Measurements from ENCODE around the gene ALDH1L1. TPM values are rescaled to one million over a fixed set of nuclear protein-coding genes. Genes with fewer than 3 reads are reported as not detected.
"Not testable (repeated sequence)": the region's sequence is repeated elsewhere in the genome, so short reads cannot be mapped to it uniquely, and the experiment has no call there.

Gene ALDH1L1
- total RNA-seq, 1 donor from 2014 or later, result not detected

DNA sequence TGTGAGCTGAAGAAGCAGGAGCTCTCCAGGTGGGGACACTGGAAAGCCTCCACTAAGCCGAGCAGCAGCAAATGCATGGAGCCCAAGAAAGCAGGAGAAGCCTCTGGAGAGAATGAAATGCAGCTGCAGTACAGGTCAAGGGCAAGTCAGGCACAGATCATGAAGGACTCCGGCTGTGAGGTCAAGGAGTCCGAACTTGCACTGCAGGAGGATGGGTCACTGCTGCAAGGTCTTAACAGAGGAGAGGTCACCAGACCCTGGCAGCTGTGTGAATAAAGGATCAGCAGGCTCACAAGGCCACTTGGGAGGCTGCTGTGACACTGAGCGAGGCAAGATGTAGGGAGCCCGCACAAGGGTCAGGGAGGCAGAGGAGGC is 71.7 kb downstream of the ALDH1L1 start:
- no peak for DNase-seq (ENCODE audit: low read depth)

DNA sequence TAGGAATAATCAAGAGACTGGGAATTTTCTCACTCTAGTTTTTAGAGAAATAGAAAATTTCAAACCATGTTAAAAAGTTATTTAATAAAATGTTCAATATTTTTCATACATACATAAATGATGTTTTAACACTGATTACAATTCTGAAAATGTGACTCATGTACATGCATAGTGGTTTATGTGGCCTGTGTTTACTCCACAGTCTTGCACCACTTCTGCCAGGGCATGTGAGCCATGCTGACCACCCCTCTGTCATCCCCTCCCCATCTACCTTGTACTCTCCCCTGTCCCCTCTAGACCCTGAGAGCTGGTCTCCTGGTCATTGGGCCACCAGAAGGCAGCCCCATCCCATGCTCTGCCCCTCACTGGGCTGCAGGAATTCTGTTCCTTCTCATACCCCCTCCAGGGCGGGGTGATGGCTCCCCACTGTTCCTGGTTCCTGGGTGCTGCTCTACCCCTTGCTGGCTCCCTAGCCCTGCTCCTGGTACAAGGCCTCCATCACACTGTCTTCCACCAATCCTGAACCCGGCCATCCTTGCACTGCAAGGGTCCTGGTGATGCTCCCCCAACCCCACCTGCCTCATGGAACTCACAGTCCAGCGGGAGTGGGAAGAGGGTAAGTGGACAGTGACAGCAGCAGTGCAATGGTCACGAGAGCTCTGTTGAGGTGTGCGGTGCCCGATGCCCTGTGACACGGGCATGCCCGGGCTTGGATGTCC is 72.3 kb downstream of the ALDH1L1 start:
- peak; percentile 32 for DNase-seq (ENCODE audit: low read depth)

DNA sequence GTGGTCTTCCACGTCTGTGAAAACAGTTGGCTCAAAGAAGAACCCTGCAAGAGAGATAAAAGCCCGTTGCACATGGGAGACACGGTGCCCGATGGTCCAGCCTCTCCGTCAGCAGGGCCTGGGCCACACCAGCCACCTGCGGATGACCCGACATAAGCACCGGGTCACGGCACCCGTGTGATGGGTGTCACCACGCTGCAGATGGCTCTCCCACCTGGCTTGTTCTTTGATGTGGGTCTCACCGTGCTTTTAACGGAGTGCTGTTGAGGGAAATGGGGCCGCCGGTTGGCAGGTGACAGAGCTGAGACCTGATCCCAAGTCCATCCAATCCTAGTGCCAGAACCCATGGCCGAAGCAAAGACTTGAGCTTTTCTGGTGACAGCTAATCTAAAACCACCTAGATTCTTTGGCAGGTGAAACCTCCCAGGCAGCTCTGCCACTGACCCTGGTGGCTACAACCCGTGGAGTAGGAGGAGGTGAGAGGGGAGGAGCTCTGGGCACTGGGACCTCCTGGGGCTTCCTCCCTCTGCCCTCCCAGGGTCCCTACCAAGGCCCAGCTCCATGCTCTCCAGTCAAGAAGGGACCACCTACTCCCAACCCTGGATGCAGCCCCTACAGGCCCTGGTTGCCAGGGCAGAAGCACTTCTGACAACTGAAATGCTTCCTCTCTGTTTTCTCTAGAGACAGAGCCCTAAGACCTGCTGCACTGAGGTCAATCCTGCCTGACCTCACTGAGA is 73.0 kb downstream of the ALDH1L1 start:
- DNase-seq (ENCODE audit: low read depth), result no peak

DNA sequence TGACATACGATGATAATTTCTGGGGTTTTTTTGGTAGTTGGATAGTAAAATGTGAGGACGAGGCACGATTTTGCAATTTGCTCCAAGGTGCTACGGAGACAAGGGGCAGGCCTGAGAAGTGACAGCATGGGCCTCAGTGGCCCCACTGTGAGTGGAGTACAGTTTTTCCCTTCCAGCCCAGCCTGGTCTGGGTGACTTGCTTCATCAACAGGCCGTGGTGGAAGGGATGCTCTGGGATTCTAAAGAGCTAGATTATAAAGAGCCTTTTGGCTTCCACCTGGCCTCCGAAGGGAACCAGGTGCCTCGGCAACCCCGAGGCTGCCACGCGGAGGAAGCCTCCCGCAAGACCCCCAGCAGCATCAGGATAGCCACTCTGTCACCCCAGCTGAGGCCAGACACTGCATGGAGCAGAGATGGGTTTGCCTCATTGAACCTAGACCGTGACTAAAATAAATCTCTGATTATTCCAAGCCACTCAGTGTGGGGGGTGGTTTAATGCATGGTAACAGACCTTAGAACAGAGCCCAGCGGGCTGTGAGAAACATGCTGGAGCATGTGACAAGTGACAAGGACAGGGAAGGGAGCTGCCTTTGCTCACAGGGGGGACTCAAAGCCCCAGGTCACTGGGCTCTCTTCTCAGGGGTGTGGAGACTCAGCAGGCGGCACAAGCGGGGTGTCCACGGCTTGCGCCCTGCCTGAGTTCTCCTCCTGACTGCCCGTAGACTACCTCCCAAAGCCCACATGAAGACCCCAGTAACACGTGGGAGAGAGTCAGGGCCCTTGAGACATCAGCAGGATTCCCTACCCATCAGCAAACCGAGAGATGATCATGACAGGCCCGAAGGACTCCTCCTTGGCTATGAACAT is 73.8 kb downstream of the ALDH1L1 start:
- DNase-seq (ENCODE audit: low read depth), result no peak

DNA sequence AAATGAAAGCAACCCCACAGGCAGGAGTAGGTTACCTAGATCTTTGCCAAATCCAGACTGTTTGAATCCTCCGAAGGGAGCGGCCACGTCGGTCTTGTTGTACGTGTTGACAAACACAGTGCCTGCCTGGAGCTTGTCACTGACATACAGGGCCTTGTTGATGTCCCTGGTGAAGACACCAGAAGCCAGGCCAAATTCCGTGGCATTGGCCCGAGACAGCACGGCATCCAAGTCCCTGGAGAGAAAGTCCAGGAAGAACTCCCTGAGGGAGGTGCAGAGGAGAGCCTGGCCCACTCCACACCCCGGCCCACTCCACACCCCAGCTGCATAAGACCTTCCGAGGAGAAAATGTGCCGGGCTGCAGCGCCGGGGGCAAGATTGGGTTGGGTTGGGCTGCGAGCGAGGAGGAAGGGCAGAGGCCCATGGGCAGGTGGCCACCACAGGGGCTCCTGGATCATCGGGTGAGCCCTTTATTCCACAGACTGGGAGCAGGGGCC is 74.6 kb downstream of the ALDH1L1 start:
- DNase-seq (ENCODE audit: low read depth), result no peak

DNA sequence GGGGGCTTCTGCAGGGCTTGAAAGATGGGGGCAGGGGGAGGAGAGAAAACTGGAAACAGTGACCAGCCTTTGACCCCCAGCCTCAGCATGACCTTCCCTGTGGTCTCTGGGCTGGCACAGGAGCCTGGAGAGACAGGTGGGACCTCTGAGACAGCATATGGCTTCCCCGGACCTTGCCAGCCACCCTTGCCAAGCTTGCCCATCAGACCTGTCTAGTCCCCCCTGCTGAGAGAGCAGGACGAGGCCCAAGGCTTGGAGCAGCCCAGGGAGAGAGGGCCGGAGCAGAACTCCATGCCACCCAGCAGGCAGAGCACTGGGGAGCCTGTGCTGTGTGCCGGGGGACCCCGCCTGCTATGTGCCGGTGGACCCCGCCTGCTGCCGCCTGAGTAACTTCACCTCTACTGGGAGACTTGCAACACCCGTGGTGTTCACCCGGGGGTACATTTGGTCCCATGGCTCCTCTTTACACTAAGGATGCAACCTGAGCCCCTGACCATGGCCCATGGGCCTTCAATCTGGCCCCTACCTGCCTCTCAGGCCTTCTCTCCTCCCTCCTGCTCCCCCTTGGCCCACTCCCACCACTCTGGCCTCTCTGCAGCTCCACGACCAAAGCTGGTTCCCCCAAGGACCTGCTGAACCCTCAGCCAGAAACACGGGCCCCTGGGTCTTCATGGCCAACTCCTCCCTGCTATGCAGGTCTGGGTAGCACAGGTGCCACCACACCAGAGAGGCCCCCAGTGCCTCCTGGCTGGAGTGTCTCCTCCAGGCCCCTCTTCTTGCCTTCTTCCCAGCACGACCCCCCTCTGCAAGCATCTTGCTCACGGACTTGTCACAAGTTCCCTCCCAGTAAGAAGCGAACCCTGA is 75.4 kb downstream of the ALDH1L1 start:
- DNase-seq (ENCODE audit: low read depth), result peak; percentile 35

DNA sequence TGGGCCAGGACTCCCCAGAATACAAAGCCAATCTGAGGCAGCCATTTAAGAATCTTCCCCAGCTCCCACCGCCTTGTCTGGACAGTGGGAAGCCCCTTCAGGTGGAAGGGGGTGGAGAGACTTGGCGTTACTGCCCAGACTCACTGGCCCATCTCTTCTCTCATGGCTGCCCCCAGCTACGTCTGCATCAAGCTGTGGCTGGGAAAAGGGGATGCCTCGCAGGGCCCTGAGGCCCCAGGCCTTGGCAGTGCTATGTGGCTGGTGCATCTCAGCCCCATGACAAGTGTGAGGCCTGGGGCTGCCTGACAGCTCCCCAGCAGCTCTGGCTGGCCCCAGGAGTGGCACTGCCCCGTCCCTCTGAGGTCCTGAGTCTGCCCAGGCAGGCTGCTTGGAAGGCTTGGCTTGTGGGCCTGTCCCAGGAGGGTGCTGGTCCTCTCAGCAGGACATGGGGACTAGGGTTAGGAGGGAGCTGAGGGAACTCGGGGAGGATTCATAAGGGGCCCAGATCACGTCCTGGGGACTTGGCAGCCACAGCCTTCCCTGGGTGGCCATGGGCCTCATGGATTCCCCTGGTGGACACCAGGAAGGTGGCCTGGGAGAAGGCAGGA is 76.3 kb downstream of the ALDH1L1 start:
- no peak for DNase-seq (ENCODE audit: low read depth)

DNA sequence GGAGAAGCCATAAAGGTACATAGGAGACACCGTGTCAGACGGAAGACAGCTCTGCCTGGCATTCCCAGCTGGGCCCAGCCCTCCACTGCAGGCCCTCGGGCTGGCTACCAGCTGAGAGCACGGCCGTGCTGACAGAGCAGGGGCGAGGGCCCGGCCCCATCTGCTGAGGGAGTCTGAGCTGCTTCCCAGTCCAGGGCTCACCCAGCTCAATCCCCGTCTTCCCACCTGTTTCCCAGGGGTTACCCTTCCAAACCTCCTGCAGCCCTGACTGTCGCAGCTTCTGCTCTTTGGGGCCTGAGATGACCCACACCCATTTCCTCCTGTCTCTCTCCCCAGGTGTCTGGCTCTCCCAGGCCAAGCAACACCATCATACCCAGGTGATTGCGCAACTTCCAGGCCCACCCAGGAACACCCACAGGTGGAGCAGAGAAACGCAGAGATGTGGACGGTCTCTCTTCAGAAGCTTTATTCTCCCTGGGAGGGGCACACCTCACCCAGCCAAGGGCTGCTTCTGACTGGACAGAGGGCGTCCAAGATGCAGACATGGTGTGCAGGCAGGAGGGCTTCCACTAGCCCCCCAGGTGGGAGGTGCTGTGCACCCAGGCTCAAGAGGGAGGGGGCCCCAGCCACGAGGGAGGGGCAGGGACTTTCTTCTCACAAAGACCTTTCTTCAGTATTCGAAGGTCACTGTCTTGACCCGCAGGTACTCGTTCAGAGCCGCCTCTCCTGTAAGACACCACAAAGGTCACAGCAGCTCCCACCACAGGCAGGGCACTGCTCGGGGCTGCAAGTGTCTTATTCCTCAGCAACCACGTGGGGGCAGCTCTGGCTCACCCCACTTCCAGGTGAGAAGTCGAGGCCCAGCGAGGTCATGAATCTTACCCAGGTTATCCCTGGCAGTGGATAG is 77.0 kb downstream of the ALDH1L1 start:
- DNase-seq (ENCODE audit: low read depth), result no peak

DNA sequence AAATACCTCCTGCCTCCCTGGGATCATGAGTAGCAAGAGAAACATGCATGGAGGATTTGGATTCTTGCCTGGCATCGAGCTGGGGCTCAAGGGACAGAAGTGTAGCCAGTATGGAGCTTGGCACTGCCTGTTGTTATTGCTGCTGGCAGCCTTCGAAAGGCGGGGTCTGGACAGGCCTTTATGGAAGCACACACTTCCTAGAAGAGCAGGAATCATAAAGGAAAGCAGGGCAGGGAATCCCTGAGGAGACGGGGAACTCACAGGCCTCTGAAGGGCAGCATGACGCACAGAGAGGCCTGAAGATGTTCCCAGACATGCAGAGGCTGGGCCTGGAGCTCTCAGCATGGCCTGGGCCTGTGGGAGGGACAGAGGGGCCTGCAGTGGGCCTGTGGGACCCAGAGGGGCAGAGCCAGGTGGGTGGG is 77.8 kb downstream of the ALDH1L1 start:
- peak; percentile 73 for DNase-seq (ENCODE audit: low read depth)

DNA sequence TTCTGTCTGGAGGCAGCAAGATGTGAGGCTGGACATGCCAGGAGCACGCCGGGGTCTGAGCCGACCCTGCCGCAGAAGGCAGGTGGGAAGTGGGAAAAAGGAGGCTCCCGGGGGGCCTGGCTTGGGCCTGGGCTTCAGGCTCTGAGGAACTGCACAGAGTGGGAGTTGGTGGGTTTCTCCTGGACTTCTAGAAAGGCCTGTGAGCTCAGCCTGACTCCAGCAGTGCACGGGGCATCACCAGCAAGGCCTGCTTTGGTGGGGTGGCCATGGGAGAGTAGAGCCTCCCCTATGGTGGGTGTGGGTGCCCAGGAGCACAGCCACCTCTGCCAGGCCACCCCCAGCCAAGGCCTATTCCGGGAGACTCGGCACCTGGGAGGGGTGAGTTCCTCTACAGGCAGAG is 78.4 kb downstream of the ALDH1L1 start:
- no peak for DNase-seq (ENCODE audit: low read depth)

DNA sequence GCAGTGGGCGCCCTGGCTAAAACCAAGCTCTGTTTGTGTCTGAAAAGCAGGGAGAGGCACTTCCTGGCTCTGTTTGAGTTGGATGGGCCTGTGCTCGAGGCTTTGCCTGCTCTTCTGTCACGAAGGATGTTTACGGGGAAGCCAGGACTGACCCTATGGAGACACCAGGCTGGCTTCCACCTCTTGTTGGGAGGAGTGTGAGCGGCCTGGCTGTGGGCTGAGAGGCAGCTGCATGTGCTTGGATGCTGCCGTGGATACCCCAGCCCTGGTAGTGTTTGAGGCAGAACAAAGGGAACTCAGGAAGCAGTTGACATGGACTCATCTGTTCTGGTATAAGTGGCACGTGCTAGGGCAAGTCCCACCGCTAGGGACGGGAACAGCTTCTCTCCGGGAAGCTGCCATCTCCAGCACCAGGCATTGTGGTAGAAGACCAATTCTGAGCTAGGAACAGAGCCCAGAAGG is 78.8 kb downstream of the ALDH1L1 start:
- peak; percentile 14 for DNase-seq (ENCODE audit: low read depth)

DNA sequence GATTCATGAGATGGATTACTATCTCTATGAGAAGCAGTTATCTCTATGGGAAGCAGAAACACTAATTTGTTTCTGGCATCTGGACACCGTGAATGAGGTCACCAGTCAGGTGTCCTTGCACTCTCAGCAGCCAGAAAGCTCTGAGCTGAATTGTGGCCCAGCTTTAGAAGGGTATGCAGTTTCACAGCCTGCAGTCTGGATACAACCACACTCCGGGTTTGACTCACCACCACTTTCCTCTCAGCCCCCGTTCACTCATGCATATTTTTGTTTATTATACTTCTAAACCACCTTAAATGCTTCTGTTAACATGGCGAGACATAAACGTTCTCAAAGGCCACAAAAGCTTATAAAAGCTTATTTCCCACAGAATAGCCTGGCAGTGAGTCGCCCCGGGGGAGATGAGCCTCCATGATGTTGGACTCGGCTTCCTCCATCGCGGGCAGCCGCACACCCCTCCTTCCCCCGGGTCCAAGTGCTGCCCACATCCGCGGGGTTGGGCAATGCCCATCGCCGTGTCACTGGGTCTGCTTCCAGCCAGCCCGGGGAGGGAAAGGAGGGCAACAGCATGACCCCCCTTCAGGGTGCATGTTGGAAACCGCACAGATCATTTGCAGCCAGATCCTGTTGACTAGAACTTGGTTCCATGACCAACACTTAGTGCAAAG is 79.6 kb downstream of the ALDH1L1 start:
- peak; percentile 82 for DNase-seq (ENCODE audit: low read depth)

DNA sequence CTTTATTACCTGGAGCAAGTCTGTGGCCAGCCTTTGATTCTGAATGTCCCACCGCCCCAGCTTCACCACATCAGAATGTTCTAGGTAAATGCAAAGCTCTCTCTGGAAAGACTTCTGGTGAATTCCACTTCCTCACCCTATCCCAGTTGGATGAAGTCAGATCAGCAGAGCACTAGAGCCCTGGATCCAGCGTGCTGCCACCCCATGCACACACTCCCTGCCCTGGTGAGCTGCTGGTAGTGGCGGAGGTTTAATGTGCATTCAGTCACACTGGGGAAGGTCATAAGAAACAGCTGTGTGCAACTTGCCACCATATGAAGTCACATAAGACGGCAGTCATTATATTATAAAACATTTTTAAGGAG is 80.1 kb downstream of the ALDH1L1 start:
- DNase-seq (ENCODE audit: low read depth), result no peak

DNA sequence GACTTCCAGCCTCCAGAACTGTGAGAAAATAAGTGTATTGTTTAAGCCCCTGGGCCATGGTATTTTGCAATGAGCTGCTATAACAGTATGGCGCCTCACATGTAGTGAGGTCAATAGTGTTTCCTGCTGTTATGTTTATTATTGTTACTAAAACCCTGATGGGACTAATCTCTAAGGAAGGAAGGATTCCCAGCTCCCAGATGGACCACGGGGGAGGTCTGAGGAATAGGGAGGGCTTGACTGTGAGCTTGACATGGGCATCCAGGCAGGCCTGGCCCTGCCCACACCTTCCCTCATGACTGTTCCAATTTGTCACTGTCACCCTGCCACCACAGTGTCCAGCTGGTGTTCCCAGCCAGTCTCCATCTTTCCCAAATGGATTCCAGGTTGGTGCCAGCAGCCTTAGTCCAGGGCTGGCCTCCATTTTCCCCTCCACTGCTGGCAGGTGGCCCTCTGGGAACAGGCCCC is 82.0 kb downstream of the ALDH1L1 start:
- peak; percentile 90 for DNase-seq (ENCODE audit: low read depth)

DNA sequence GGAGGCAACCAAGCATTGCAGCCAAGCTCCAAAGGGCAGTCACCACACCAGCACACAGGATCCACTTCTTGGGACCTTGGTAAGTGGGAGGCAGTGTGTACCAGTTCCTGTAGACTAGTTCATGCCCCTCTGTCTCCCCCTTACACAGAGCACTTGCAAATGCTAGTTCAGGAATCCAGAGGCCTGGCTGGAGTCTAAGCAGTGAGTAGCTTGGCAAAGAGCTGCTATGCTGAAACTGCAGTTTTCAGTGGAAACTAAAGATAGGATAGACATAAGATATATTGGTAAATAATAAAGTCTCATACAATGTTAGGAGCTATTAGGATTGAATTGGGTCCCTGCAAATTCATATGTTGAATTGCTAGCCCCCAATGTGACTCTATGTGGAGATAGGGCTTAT is 82.6 kb downstream of the ALDH1L1 start:
- DNase-seq (ENCODE audit: low read depth), result no peak

DNA sequence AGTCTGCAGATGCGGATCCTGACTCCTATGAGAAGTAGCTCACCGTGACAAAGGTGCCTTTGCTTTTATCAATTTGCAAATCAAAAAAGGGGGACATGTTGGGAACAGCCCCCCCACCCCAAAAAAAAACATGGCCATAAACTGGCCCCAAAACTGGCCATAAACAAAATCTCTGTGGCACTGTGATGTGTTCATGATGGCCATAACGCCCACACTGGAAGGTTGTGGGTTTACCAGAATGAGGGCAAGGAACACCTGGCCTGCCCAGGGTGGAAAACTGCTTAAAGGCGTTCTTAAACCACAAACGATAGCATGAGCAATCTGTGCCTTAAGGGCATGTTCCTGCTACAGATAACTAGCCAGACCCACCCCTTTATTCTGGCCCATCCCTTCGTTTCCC is 84.1 kb downstream of the ALDH1L1 start:
- not testable (repeated sequence) for DNase-seq (ENCODE audit: low read depth)

DNA sequence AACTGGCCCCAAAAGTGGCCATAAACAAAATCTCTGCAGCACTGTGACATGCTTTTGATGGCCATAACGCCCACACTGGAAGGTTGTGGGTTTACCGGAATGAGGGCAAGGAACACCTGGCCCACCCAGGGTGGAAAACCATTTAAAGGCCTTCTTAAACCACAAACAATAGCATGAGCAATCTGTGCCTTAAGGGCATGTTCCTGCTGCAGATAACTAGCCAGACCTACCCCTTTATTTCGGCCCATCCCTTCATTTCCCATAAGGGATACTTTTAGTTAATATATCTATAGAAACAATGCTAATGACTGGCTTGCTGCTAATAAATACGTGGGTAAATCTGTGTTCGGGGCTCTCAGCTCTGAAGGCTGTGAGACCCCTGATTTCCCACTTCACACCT is 88.3 kb downstream of the ALDH1L1 start:
- DNase-seq (ENCODE audit: low read depth), result not testable (repeated sequence)

DNA sequence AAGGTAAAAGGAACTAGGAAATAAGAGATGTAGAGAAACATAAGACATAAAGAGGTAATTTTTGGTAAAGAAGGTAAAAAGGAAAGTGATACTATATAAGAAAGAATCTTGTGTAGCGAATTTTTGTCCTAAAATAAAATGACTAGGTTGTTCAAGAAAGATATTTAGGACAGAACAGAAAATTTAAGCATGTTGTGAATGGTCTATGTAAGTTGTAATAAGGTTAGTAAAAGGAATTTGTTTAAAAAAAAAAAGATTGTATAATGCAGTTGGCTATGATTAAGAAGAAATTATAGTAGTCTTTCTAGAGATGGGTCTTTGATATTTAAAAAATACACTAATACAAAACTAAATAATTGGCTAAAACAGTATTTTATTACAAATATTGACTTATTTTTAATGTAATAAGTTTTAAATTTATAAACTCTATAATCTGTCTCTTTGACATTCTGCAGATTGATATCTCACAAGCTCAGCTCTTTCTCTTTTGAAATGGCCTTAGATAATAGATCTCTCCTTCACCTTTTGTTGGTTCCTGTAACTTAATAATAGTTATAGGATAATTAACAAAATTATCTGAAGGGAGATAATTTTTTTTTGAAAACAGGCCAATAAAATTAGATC is 92.7 kb downstream of the ALDH1L1 start:
- no peak for DNase-seq (ENCODE audit: low read depth)

Data from myocyte (in vitro differentiated cells).